Activated CD8-positive, alpha-beta memory T cell treated with anti-CD3 and anti-CD28 coated beads, Interleukin-2, amount 50 U/mL, for 1 hour (primary cell): ENCODE measurements around the gene PRLH.

Experiments used
- DNase-seq: peaks from one replicate; pipeline ENCODE4 v3.0.0-alpha.2; 2020; ENCODE audit errors: extremely low read depth

The PRLH gene

GRCh38 chr2:237566401-237567235 lies at the start of gene PRLH:
TSS of gene PRLH (plus strand) at chr2:237566574. CDS start at chr2:237566574, 0 bp downstream.
- no peak for DNase-seq

- no peak for DNase-seq
These were observed 49.2 kb upstream of the PRLH start for GRCh38 chr2:237517163-237517562.

GRCh38 chr2:237517990-237518389 lies 48.4 kb upstream of the PRLH start:
- DNase-seq = no peak

- no peak for DNase-seq
These were observed 46.7 kb upstream of the PRLH start for GRCh38 chr2:237519506-237520245.

- no peak for DNase-seq
These were observed 46.1 kb upstream of the PRLH start for GRCh38 chr2:237520290-237520689.

- no peak for DNase-seq
These were observed 41.7 kb upstream of the PRLH start for GRCh38 chr2:237524631-237525030.

GRCh38 chr2:237525559-237526157 lies 40.7 kb upstream of the PRLH start:
- no peak for DNase-seq

- DNase-seq = no peak
These were observed 39.1 kb upstream of the PRLH start for GRCh38 chr2:237527233-237527632.

GRCh38 chr2:237527766-237528165 lies 38.6 kb upstream of the PRLH start:
- no peak for DNase-seq

GRCh38 chr2:237529452-237530402 lies 36.6 kb upstream of the PRLH start:
- no peak for DNase-seq

- DNase-seq = no peak
These were observed 35.6 kb upstream of the PRLH start for GRCh38 chr2:237530472-237531433.

- no peak for DNase-seq
These were observed 34.2 kb upstream of the PRLH start for GRCh38 chr2:237532160-237532559.

- no peak for DNase-seq
These were observed 32.7 kb upstream of the PRLH start for GRCh38 chr2:237533668-237534161.

GRCh38 chr2:237534380-237534779 lies 32.0 kb upstream of the PRLH start:
- no peak for DNase-seq

GRCh38 chr2:237535385-237536082 lies 30.8 kb upstream of the PRLH start:
- no peak for DNase-seq

GRCh38 chr2:237536083-237536415 lies 30.3 kb upstream of the PRLH start:
- DNase-seq = no peak

GRCh38 chr2:237536617-237537016 lies 29.8 kb upstream of the PRLH start:
- DNase-seq = no peak

GRCh38 chr2:237538001-237538720 lies 28.2 kb upstream of the PRLH start:
- DNase-seq = no peak

GRCh38 chr2:237538901-237539300 lies 27.5 kb upstream of the PRLH start:
- no peak for DNase-seq
